Keratinocyte (primary cell): ENCODE results near the gene POLA1.

Source experiments
- CTCF ChIP-seq, 3 experiments: IDR thresholded peaks in 1 of 3; conservative IDR thresholded peaks in 1 of 3; optimal IDR thresholded peaks in 1 of 3; 2 replicates in 2 of 3; 3 replicates in 1 of 3; pipeline versions ENCODE3 to v1.5.1; 2011; ENCODE audit warnings: low read length in 3 of 3, mild to moderate bottlenecking in 3 of 3, moderate library complexity in 2 of 3, control low read depth in 1 of 3, inconsistent platforms in 1 of 3; ENCODE audit not compliant: insufficient read depth in 2 of 3; ENCODE audit errors: extremely low read depth in 1 of 3
- EZH2 ChIP-seq: IDR thresholded peaks from one replicate; pipeline ENCODE4 v1.6.1; 2012; ENCODE audit warnings: inconsistent platforms, mild to moderate bottlenecking, low read length, moderate library complexity

GRCh38 chrX:24790166-24790565 is 96.4 kb downstream of the POLA1 start:
- TF ChIP-seq CTCF (optimal IDR thresholded peaks at IDR 0.05 in 1 of 3, IDR thresholded peaks at IDR 0.05 in 1 of 3, conservative IDR thresholded peaks at IDR 0.05 in 1 of 3; ENCODE audit: extremely low read depth in 1 of 3, insufficient read depth in 2 of 3, low read length in 3 of 3) = no peak
- TF ChIP-seq EZH2 = no peak
